Measurements from ENCODE around the gene SLC7A14.

- TF ChIP-seq, protein P1, sequence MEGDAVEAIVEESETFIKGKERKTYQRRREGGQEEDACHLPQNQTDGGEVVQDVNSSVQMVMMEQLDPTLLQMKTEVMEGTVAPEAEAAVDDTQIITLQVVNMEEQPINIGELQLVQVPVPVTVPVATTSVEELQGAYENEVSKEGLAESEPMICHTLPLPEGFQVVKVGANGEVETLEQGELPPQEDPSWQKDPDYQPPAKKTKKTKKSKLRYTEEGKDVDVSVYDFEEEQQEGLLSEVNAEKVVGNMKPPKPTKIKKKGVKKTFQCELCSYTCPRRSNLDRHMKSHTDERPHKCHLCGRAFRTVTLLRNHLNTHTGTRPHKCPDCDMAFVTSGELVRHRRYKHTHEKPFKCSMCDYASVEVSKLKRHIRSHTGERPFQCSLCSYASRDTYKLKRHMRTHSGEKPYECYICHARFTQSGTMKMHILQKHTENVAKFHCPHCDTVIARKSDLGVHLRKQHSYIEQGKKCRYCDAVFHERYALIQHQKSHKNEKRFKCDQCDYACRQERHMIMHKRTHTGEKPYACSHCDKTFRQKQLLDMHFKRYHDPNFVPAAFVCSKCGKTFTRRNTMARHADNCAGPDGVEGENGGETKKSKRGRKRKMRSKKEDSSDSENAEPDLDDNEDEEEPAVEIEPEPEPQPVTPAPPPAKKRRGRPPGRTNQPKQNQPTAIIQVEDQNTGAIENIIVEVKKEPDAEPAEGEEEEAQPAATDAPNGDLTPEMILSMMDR (conservative IDR thresholded peaks at IDR 0.05; ENCODE audit: low read depth, low read length) = no peak
- TF ChIP-seq EZH2 (IDR thresholded peaks at IDR 0.05; ENCODE audit: low read length, unreplicated experiment) = no peak
These were observed 61.8 kb downstream of the SLC7A14 start for GRCh38 chr3:170524073-170524472.

Measured in PC-3 (cell line).